GM19025 (cell line): Measurements from ENCODE around the gene ARHGEF39.

Experiments used
- ATAC-seq: cut with Tn5 transposase; IDR thresholded peaks from one replicate; pipeline ENCODE4 v1.9.1; 2021; ENCODE audit warnings: mild to moderate bottlenecking, low read depth, moderate library complexity; ENCODE audit not compliant: unreplicated experiment

The ARHGEF39 gene, protein sequence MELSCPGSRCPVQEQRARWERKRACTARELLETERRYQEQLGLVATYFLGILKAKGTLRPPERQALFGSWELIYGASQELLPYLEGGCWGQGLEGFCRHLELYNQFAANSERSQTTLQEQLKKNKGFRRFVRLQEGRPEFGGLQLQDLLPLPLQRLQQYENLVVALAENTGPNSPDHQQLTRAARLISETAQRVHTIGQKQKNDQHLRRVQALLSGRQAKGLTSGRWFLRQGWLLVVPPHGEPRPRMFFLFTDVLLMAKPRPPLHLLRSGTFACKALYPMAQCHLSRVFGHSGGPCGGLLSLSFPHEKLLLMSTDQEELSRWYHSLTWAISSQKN

GRCh38 chr9:35664531-35665470 is at the start of gene ARHGEF39:
Gene ARHGEF39 (minus strand): TSS chr9:35665195. CDS start chr9:35665169, 26 bp downstream.
- peak; percentile 81 for ATAC-seq

GRCh38 chr9:35714123-35714522 is 49.1 kb upstream of the ARHGEF39 start:
- no peak for ATAC-seq

DNA sequence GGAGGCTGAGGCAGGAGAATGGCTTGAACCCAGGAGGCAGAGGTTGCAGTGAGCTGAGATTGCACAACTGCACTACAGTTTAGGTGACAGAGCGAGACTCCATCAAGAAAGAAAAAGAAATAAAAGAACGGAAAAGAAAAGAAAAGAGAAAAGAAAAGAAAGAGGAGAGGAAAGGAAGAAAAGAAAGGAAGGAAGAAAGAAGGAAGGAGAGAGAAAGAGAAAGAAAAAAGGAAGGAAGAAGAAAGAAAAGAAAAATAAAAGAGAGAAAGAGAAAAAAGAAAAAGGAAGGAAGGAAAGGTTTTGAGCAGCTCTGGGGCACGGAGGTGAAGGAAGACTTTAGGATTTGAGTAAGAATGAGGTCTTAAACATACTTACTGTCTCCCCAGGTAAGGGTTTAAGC is 48.6 kb upstream of the ARHGEF39 start:
- ATAC-seq = no peak

- ATAC-seq = no peak
These were observed 47.9 kb upstream of the ARHGEF39 start for GRCh38 chr9:35712762-35713400.

DNA sequence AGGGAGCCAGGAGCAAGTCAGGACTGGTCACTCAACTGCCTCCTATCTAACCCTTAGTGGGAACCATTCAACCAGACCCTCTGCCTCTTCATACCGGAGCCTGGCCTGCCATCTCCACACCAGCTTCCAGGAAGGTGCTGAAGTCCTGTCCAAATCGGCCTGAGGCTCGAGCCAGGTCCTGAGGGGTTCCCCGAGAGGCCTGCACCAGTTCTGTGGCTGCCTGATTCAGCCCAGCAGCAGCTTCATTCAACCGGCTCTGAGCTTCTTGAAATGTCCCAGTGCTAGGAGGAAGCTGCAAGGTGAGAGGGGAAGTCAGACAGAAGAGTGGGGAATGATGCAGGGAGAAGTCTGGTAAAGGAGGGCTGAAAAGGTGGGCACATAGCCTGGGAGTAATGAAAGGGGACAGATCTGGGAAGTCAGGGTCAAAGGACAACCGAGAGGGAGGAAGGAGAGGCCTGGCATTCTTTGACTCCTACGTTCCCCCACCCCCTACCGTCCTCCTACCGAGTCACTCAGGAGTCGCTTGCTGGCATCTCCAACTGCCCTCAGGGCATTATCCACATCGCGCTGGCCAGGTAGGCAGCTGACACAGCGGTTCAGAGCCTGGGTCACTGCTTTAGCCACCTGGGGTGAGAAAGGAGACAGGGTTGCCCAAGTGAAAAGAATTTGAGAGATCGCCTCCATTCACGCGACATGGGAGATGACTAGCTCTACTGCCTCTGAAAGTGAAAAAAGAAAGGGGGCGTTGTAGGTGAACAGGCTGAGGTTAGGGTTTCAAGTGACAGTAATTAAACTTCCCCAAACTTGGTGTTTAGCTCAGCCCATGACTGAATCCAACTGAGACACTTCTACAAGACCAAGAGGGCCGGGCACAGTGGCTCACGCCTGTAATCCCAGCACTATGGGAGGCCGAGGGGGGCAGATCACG is 46.8 kb upstream of the ARHGEF39 start:
- no peak for ATAC-seq

DNA sequence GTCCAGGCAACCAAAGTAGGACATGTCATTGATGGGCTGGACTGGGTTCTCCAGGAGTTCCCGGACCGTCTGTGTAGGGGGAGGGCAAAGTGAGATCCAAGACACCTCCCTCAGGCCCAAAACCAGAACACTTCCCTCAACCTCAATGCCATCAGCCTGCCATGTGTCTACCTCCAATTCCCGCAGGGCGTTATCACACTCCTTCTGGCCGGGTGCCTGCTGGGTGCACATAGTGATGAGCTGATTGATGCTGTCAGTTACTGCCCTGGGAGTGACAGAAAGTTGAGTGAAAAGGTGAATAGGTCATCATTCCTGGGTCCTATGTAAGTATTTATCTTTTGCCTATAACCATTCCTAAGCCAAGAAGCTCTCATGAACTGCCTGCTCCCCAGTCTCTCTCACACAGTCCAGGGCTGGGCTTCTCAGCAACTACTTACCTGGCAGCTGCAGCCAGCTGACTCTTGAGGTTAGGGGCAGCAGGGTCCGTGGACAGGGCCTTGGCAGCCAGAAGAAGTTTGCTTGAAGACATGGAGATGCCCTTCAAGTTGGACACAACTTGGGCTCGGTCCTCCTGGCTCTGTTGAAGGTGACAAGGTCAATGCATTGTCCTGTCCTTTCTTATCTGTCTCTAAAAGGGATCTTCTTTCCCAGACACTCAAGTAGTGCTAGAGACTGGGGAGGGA is 46.0 kb upstream of the ARHGEF39 start:
- no peak for ATAC-seq

- ATAC-seq = no peak
These were observed 43.2 kb upstream of the ARHGEF39 start for GRCh38 chr9:35708146-35708545.

GRCh38 chr9:35706951-35707350 is 42.0 kb upstream of the ARHGEF39 start:
- ATAC-seq = no peak

- no peak for ATAC-seq
These were observed 40.9 kb upstream of the ARHGEF39 start for GRCh38 chr9:35705836-35706430.

- no peak for ATAC-seq
These were observed 40.4 kb upstream of the ARHGEF39 start for GRCh38 chr9:35705372-35705771.

GRCh38 chr9:35703906-35704672 is 39.1 kb upstream of the ARHGEF39 start:
- no peak for ATAC-seq

DNA sequence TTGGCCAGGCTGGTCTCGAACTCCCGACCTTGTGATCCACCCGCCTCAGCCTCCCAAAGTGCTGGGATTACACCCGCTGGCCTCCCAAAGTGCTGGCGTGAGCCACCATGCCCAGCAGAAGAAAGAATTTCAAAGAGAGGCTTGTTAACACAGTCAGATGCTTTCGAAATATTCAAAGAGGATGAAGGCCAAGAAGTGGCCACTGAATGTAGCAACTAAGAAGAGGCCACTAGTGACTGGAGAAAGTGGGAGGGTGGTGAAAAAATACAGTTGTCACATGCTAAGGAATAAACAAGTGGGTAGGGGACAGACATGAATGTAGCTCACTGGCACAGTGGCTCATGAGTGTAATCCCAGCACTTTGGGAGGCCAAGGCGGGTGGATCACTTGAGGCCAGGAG is 37.7 kb upstream of the ARHGEF39 start:
- no peak for ATAC-seq

DNA sequence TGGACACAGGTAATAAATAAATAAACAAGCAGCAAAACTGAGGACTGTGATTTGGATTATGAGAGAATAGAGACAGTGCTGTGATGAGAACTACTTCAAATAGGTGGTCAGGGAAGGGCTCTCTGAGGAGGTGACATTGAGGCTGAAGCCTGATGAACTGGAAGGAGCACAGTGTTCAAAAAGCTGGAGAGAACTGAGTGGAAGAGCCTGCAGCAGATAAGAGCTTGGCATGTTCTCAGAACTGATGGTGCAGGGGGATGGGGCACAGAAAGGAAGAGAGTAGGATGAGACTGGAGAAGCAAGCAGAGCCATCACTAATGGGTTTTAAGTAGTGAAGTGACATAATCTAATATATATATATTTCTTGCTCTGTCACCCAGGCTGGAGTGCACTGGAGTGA is 35.9 kb upstream of the ARHGEF39 start:
- ATAC-seq = no peak

- no peak for ATAC-seq
These were observed 35.0 kb upstream of the ARHGEF39 start for GRCh38 chr9:35700031-35700430.

- no peak for ATAC-seq
These were observed 33.2 kb upstream of the ARHGEF39 start for GRCh38 chr9:35698231-35698630.

- ATAC-seq = no peak
These were observed 32.5 kb upstream of the ARHGEF39 start for GRCh38 chr9:35697486-35697885.

DNA sequence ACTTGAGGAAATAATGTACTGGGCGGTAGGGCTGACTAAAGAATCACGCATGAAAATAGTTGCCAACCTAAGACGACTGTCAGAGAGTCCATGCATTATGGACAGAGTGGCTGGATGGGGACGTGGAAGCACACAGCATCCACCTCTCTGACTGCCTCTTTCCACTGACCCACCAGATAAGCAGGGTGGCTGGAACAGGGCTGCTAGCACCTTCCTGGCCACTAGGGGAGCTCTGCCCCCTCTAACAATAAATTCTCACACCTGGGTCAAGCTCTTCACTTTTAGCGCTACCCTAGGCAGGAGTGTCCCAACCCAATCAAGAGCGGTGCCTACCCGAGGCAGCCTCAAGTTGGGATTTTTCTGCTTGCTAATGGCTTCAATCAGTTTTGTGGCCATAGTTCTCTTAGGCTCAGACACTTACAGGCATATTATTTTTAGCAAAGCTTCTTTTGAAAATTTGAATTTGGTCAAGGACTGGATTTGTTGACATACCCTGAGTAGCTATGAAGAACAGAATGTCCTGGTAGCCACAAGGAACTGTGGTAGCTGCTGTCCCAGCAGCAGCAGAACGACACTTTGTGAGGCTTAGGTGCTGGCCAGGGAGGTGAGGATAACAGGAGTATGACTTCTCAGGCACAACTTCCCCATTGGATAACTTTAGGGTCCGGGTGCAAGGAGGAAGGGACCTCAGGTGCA is 31.7 kb upstream of the ARHGEF39 start:
- ATAC-seq = peak; percentile 70

- ATAC-seq = no peak
These were observed 31.0 kb upstream of the ARHGEF39 start for GRCh38 chr9:35695943-35696401.
